ENCODE results near the gene AK9.
A peak's percentile ranks its signal among the peaks of the same experiment; 100 is the strongest.

AK9 gene

GRCh38 chr6:109510358-109510757 lies 180.6 kb downstream of the AK9 start:
- DNase-seq (ENCODE audit: low read depth) = no peak

- no peak for DNase-seq (ENCODE audit: low read depth)
These were observed 182.7 kb downstream of the AK9 start for GRCh38 chr6:109508166-109508860.

GRCh38 chr6:109507490-109508072 lies 183.4 kb downstream of the AK9 start:
- no peak for DNase-seq (ENCODE audit: low read depth)

- no peak for DNase-seq (ENCODE audit: low read depth)
These were observed 184.2 kb downstream of the AK9 start for GRCh38 chr6:109506841-109507240.

- DNase-seq (ENCODE audit: low read depth) = no peak
These were observed 184.7 kb downstream of the AK9 start for GRCh38 chr6:109506314-109506713.

- no peak for DNase-seq (ENCODE audit: low read depth)
These were observed 187.4 kb downstream of the AK9 start for GRCh38 chr6:109503327-109504224.

GRCh38 chr6:109498936-109499335 lies 192.1 kb downstream of the AK9 start:
- DNase-seq (ENCODE audit: low read depth) = no peak

- no peak for DNase-seq (ENCODE audit: low read depth)
These were observed 192.9 kb downstream of the AK9 start for GRCh38 chr6:109498052-109498451.

- DNase-seq (ENCODE audit: low read depth) = no peak
These were observed 194.8 kb downstream of the AK9 start for GRCh38 chr6:109496036-109496772.

GRCh38 chr6:109493865-109494264 lies 197.1 kb downstream of the AK9 start:
- DNase-seq (ENCODE audit: low read depth) = no peak

- DNase-seq (ENCODE audit: low read depth) = no peak
These were observed 199.6 kb downstream of the AK9 start for GRCh38 chr6:109491207-109491938.

GRCh38 chr6:109490713-109491112 lies 200.3 kb downstream of the AK9 start:
- no peak for DNase-seq (ENCODE audit: low read depth)

- DNase-seq (ENCODE audit: low read depth) = no peak
These were observed 203.0 kb downstream of the AK9 start for GRCh38 chr6:109488001-109488400.

GRCh38 chr6:109486068-109486467 lies 204.9 kb downstream of the AK9 start:
- no peak for DNase-seq (ENCODE audit: low read depth)

- DNase-seq (ENCODE audit: low read depth) = no peak
These were observed 205.6 kb downstream of the AK9 start for GRCh38 chr6:109485266-109485935.

- DNase-seq (ENCODE audit: low read depth) = no peak
These were observed 206.9 kb downstream of the AK9 start for GRCh38 chr6:109484122-109484521.

GRCh38 chr6:109483735-109484057 lies 207.3 kb downstream of the AK9 start:
- no peak for DNase-seq (ENCODE audit: low read depth)

- DNase-seq (ENCODE audit: low read depth) = peak; percentile 76
These were observed 207.9 kb downstream of the AK9 start, which contains the start of gene ZBTB24 for GRCh38 chr6:109482905-109483734. Gene ZBTB24, minus strand, starts transcription at chr6:109483219. Its CDS starts 1,193 bp downstream, at chr6:109482026.

- DNase-seq (ENCODE audit: low read depth) = no peak
These were observed 210.0 kb downstream of the AK9 start for GRCh38 chr6:109480993-109481480.

All from stimulated activated CD8-positive, alpha-beta memory T cell treated with anti-CD3 and anti-CD28 coated beads, Interleukin-12 subunit alpha, Interleukin-12 subunit beta, amount 100 ng/mL, for 1 hour (primary cell).